HG02759 (cell line): ENCODE data around the gene FAM47B.

Source experiments
- ATAC-seq: cut with Tn5 transposase; IDR thresholded peaks from one replicate; pipeline ENCODE4 v1.9.1; 2021; ENCODE audit warnings: mild to moderate bottlenecking, moderate library complexity; ENCODE audit not compliant: unreplicated experiment

The FAM47B gene

DNA sequence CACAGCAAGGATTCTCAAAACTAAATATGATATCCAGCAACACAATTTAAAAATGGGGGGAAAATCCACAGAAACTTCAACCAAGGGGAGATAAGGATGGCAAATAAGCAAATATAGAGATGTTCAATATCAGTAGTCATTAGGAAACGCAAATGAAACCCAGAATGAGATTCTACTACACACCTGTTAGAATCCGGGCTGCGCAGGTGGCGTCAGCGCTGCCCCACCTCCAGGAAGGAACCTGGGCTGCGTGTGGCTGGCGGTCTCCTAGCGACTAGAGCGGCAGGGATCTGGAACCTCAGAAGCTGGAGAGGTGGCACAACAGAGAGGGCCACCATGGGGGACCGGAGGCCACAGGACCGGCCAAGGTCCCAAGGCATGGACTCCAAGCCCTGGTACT lies at the start of gene FAM47B:
Gene FAM47B (plus strand): TSS at position 301 of the 400 bp plus-strand sequence. CDS start 36 bp downstream, at position 337.
- ATAC-seq = no peak

DNA sequence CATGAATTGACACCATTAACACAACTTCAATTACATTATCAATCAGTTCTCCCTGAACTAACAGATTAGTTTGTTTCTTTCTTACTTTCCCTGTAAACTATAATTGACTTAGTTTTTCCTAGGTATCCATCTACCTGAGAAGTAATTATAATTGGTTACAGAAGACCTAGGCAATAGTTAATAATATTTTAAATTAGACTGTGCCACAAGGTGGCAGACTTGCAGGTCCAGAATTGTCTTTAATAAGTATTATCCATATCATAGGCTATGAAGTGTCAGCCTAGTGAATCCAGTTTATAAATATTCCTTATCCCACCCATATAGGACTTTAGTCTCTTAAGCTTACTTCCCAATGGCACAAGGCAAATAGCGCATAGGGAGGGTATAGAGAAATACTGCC lies 48.9 kb upstream of the FAM47B start:
- ATAC-seq = no peak

GRCh38 chrX:34900691-34901090 lies 41.9 kb upstream of the FAM47B start:
- ATAC-seq = no peak

- ATAC-seq = no peak
Observed at GRCh38 chrX:34901761-34902160, 40.8 kb upstream of the FAM47B start.

DNA sequence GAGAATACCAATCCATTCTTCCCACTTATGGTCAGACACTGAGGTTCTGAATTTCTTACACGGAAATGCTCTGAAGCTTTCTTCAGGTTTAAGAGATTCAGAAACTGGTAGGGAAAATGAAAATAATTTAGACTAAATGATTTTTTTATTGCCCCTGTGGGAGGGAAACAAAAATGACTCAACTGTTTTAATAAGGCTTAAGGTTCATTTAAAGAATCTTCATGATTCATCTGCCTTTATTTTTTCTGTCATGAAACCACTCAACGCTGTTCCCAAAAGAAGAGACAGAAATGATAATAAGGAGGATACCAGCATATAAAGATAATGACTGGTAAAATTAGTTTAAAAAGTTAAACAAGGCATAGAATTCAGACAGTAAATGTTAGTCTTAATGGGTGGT lies 39.3 kb upstream of the FAM47B start:
- ATAC-seq = no peak

DNA sequence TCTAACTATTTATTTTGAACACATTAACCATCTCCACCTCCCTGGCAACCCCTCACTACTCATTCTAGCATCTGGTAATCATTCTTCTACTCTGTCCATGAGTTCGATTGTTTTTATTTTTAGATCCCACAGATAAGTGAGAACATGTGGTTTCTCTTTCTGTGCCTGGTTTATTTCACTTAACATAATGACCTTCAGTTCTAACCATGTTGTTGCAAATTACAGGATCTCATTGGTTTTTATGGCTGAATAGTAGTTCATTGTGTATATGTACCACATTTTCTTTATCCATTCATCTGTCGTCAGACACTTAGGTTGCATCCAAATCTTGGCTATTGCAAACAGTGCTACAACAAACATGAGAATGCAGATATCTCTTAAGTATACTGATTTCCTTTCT lies 33.4 kb upstream of the FAM47B start:
- no peak for ATAC-seq

- no peak for ATAC-seq
Observed at GRCh38 chrX:34915463-34916225, 27.0 kb upstream of the FAM47B start.

- no peak for ATAC-seq
Observed at GRCh38 chrX:34917146-34917545, 25.4 kb upstream of the FAM47B start.

- ATAC-seq = no peak
Observed at GRCh38 chrX:34918091-34918736, 24.4 kb upstream of the FAM47B start.

DNA sequence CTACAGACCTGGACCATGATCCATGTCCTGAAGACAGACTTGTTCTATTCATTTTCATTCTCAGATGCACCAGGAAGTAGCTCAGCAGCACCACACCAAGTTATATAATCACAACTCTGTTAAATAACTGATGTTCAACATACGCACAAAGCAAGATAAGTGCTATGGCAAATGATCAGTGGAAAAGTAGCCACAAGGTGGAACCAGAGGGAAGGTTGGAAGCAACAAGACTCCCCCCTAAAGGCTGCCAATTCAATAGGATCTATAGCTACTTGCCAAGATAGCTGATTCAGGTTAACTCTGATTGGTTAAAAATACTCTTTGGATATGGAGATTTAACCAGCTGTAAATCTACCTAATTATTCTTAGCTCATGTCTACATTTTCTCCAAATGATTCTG lies 23.7 kb upstream of the FAM47B start:
- ATAC-seq = no peak

GRCh38 chrX:34927866-34928265 lies 14.7 kb upstream of the FAM47B start:
- ATAC-seq = no peak

DNA sequence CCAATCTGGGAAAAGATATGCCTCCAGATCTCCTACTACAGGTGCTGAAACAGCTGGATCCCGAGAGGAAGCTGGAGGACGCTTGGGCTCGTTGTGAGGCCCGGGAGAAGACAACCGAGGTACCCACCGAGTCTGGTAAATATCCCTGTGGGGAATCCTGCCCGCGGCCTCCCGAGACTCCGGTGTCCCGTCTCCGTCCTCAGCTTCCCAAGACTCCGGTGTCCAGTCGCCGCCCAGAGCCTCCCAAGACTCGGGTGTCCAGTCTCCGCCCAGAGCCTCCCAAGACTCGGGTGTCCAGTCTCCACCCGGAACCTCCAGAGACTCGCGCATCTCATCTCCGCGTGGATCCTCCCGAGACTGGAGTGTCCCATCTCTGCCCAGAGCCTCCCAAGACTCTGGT lies 639 bp downstream of the FAM47B start:
- ATAC-seq = no peak

- no peak for ATAC-seq
Observed at GRCh38 chrX:34956916-34957315, 14.3 kb downstream of the FAM47B start.

GRCh38 chrX:34961662-34962061 lies 19.1 kb downstream of the FAM47B start:
- ATAC-seq = no peak

DNA sequence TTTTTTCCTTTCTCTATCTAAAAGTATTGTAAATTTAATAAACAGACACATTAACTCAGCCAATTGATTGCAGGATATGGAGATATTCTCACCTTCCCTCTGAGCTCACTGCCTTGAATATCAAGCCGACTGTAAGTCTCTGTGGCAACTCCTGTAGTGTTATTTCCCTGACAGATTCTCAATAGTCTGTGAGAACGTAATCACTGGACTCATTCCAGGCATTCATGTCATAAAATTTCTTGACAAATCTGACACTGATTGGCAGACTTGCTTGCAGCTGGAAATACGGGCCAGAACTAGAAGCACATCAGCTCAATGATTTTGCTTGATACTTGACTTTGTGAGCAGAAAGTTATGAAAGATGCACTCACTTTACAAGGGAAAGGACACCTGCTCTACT lies 29.6 kb downstream of the FAM47B start:
- no peak for ATAC-seq

DNA sequence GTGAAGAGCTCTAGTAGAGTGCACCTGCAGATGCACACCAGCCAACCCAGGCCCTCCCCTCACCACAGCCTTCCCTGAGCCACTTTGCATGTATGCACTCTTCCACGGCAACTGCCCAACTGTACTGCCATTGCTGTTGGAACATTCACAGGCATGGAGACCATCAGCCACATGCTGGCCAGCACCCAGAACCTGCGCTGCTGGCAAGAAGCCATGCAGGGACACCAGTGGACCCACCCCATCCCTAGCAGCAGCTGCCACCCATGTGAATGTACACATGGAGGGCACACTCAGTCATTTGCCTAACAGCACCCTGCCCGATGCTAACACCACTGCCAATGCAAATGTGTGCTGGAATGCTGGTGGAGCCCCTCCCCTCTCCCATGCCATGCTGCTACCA lies 35.6 kb downstream of the FAM47B start:
- ATAC-seq = no peak

- ATAC-seq = no peak
Observed at GRCh38 chrX:34987646-34988045, 45.0 kb downstream of the FAM47B start.
